Lower lobe of right lung (tissue), 2 donors: Measurements from ENCODE around the gene CHST8. TPM values are rescaled to one million over a fixed set of nuclear protein-coding genes. Genes with fewer than 3 reads are reported as not detected.

Experiments
- ATAC-seq, 2 donors: fragments of 200-7000 bp; cut with Tn5 transposase; one replicate each; pipeline ENCODE4 v1.9.1; 2020 to 2022; ENCODE audit warnings: mild to moderate bottlenecking in 2 of 2, moderate library complexity in 2 of 2
- DNase-seq: peaks from one replicate; pipeline ENCODE4 v3.0.0-alpha.2; 2020
- H3K27ac ChIP-seq: fragments of 200-600 bp; one replicate; pipeline ENCODE4 v1.8.0; 2022
- H3K27me3 ChIP-seq: fragments of 200-600 bp; one replicate; pipeline ENCODE4 v1.8.0; 2022; ENCODE audit warnings: low read depth
- H3K36me3 ChIP-seq: fragments of 200-600 bp; one replicate; pipeline ENCODE4 v1.8.0; 2022; ENCODE audit warnings: mild to moderate bottlenecking
- H3K4me1 ChIP-seq: fragments of 200-600 bp; one replicate; pipeline ENCODE4 v1.8.0; 2022
- H3K4me3 ChIP-seq: fragments of 200-600 bp; one replicate; pipeline ENCODE4 v1.8.0; 2022; ENCODE audit warnings: mild to moderate bottlenecking
- H3K9me3 ChIP-seq: fragments of 200-600 bp; one replicate; pipeline ENCODE4 v1.8.0; 2022
- CTCF ChIP-seq: fragments of 200-600 bp; IDR thresholded peaks from one replicate; pipeline ENCODE4 v1.8.0; 2022; ENCODE audit warnings: antibody characterized with exemption, mild to moderate bottlenecking
- intact Hi-C: fragments of 100-400 bp; cut with DNase I; formaldehyde crosslinking; loops from one replicate; pipeline ENCODE4 v1.11.0; 2022
- total RNA-seq: library from RNA; stranded (reverse); fragmentation: NEBNext Ultra II Directional; extraction: Animal tissue kit (Norgen Biotek cat#: 25700); gene quantifications from one replicate; pipeline ENCODE4 v1.2.1, GENCODE V29; 2021
- donor health status: DM: no; HTN: yes; CAD: no; lungs with severe emphysema.

The CHST8 gene
- total RNA-seq, 1 donor from 2014 or later, result not detected

GRCh38 chr19:33686687-33687480 is 65.1 kb downstream of the CHST8 start:
- TF ChIP-seq CTCF, result no peak

GRCh38 chr19:33687481-33688170 is 65.9 kb downstream of the CHST8 start:
- Histone ChIP-seq H3K9me3 (no peaks in the 10 kb centered on the region), H3K27me3 (peaks cover 58% of the 10 kb centered on the region), H3K27ac (no peak overlapping the region), H3K4me1 (no peaks in the 10 kb centered on the region), H3K36me3 (no peaks in the 10 kb centered on the region), H3K4me3 (no peak overlapping the region)
- ATAC-seq, result no peak
- intact Hi-C loops, result no loop called here
- TF ChIP-seq CTCF, result no peak
- no peak for DNase-seq

More at GRCh38 chr19:33686687-33687480, 65.1 kb downstream of the CHST8 start:
- H3K4me1 ChIP-seq, result no peaks in the 10 kb centered on the region
- no peaks in the 10 kb centered on the region for H3K36me3 ChIP-seq
- no peak for DNase-seq
- intact Hi-C loops, result no loop called here
- no peak overlapping the region for H3K4me3 ChIP-seq
- no peaks in the 10 kb centered on the region for H3K9me3 ChIP-seq
- H3K27ac ChIP-seq, result no peak overlapping the region
- no peak for ATAC-seq
- peaks cover 64% of the 10 kb centered on the region for H3K27me3 ChIP-seq

GRCh38 chr19:33688171-33688992 is 66.6 kb downstream of the CHST8 start:
- H3K36me3 ChIP-seq, result no peaks in the 10 kb centered on the region
- no peaks in the 10 kb centered on the region for H3K4me1 ChIP-seq
- intact Hi-C loops, result no loop called here
- no peak overlapping the region for H3K27ac ChIP-seq
- ATAC-seq (peak in 1 of 2 donors; percentile 7), DNase-seq (no peak)
- H3K9me3 ChIP-seq, result no peaks in the 10 kb centered on the region
- no peak overlapping the region for H3K4me3 ChIP-seq
- peaks cover 52% of the 10 kb centered on the region for H3K27me3 ChIP-seq
- TF ChIP-seq CTCF, result no peak

- no peak overlapping the region for H3K4me3 ChIP-seq
- intact Hi-C loops, result no loop called here
- TF ChIP-seq CTCF, result no peak
- DNase-seq (no peak), ATAC-seq (no peak)
- H3K9me3 ChIP-seq, result no peaks in the 10 kb centered on the region
- no peaks in the 10 kb centered on the region for H3K36me3 ChIP-seq
- H3K4me1 ChIP-seq, result no peaks in the 10 kb centered on the region
- peaks cover 43% of the 10 kb centered on the region for H3K27me3 ChIP-seq
- no peak overlapping the region for H3K27ac ChIP-seq
Observed at GRCh38 chr19:33689138-33689746, 67.5 kb downstream of the CHST8 start.

- no peaks in the 10 kb centered on the region for H3K36me3 ChIP-seq
- intact Hi-C loops, result no loop called here
- DNase-seq (no peak), ATAC-seq (no peak)
- no peaks in the 10 kb centered on the region for H3K9me3 ChIP-seq
- no peak overlapping the region for H3K27ac ChIP-seq
- peaks cover 37% of the 10 kb centered on the region for H3K27me3 ChIP-seq
- H3K4me1 ChIP-seq, result no peaks in the 10 kb centered on the region
- no peak overlapping the region for H3K4me3 ChIP-seq
- TF ChIP-seq CTCF, result no peak
Observed at GRCh38 chr19:33689868-33690267, 68.1 kb downstream of the CHST8 start.
